SK-N-SH (cell line): Measurements from ENCODE around the gene SLC66A1.

Experiments
- TF ChIP-seq, protein P1 (sequence below): fragments of 200-600 bp; sonication (generic); IDR thresholded peaks from 2 replicates; pipeline ENCODE4 v1.6.1; 2017; ENCODE audit warnings: antibody characterized with exemption, mild to moderate bottlenecking, moderate library complexity
- TF ChIP-seq, protein P2 (sequence below): IDR thresholded peaks from 2 replicates; pipeline ENCODE4 v1.6.1; 2012; ENCODE audit warnings: mild to moderate bottlenecking, low read depth, low read length, moderate library complexity

- TF ChIP-seq, protein P1, sequence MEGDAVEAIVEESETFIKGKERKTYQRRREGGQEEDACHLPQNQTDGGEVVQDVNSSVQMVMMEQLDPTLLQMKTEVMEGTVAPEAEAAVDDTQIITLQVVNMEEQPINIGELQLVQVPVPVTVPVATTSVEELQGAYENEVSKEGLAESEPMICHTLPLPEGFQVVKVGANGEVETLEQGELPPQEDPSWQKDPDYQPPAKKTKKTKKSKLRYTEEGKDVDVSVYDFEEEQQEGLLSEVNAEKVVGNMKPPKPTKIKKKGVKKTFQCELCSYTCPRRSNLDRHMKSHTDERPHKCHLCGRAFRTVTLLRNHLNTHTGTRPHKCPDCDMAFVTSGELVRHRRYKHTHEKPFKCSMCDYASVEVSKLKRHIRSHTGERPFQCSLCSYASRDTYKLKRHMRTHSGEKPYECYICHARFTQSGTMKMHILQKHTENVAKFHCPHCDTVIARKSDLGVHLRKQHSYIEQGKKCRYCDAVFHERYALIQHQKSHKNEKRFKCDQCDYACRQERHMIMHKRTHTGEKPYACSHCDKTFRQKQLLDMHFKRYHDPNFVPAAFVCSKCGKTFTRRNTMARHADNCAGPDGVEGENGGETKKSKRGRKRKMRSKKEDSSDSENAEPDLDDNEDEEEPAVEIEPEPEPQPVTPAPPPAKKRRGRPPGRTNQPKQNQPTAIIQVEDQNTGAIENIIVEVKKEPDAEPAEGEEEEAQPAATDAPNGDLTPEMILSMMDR: no peak
- TF ChIP-seq, protein P2, sequence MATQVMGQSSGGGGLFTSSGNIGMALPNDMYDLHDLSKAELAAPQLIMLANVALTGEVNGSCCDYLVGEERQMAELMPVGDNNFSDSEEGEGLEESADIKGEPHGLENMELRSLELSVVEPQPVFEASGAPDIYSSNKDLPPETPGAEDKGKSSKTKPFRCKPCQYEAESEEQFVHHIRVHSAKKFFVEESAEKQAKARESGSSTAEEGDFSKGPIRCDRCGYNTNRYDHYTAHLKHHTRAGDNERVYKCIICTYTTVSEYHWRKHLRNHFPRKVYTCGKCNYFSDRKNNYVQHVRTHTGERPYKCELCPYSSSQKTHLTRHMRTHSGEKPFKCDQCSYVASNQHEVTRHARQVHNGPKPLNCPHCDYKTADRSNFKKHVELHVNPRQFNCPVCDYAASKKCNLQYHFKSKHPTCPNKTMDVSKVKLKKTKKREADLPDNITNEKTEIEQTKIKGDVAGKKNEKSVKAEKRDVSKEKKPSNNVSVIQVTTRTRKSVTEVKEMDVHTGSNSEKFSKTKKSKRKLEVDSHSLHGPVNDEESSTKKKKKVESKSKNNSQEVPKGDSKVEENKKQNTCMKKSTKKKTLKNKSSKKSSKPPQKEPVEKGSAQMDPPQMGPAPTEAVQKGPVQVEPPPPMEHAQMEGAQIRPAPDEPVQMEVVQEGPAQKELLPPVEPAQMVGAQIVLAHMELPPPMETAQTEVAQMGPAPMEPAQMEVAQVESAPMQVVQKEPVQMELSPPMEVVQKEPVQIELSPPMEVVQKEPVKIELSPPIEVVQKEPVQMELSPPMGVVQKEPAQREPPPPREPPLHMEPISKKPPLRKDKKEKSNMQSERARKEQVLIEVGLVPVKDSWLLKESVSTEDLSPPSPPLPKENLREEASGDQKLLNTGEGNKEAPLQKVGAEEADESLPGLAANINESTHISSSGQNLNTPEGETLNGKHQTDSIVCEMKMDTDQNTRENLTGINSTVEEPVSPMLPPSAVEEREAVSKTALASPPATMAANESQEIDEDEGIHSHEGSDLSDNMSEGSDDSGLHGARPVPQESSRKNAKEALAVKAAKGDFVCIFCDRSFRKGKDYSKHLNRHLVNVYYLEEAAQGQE: no peak
Measured at GRCh38 chr1:19340387-19340937, 28.3 kb downstream of the SLC66A1 start.
